GM19035 (cell line): Measurements from ENCODE around the gene EZH1.
"Not testable (repeated sequence)": the region's sequence is repeated elsewhere in the genome, so short reads cannot be mapped to it uniquely, and the experiment has no call there.

Experiments used
- ATAC-seq: cut with Tn5 transposase; IDR thresholded peaks from one replicate; pipeline ENCODE4 v1.9.1; 2021; ENCODE audit not compliant: unreplicated experiment

The EZH1 gene

GRCh38 chr17:42670789-42671657 is 73.8 kb downstream of the EZH1 start:
- ATAC-seq, result no peak

- no peak for ATAC-seq
Observed at GRCh38 chr17:42669977-42670788, 74.7 kb downstream of the EZH1 start.

DNA sequence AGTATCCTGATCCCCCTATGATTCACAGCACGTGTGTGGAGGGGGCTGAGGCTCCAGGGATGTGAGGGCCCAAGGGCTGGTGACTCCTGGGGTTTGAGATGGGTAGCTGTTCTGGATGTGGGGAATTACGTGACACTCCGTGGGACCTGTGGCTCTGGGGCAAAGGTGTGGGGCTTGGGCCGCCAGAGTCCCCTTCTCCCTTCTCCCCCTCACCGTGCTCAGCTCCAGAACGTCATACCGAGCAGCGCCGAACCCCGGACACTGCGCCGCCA is 75.2 kb downstream of the EZH1 start:
- ATAC-seq, result no peak

GRCh38 chr17:42667088-42667951 is 77.5 kb downstream of the EZH1 start:
- no peak for ATAC-seq

DNA sequence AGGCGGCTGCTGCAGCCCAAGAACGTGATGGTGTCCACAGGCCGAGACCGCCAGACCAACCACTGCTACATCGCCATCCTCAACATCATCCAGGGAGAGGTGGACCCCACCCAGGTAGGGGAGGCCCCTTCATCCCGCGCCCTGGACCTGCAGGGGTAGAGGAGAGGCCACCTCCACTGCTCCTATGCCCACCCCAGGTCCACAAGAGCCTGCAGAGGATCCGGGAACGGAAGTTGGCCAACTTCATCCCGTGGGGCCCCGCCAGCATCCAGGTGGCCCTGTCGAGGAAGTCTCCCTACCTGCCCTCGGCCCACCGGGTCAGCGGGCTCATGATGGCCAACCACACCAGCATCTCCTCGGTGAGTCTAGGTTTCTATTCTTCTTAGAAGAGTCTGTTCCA is 78.7 kb downstream of the EZH1 start:
- not testable (repeated sequence) for ATAC-seq

GRCh38 chr17:42665581-42666001 is 79.2 kb downstream of the EZH1 start:
- no peak for ATAC-seq

- ATAC-seq, result no peak
Observed at GRCh38 chr17:42660692-42661345, 84.0 kb downstream of the EZH1 start.

- ATAC-seq, result not testable (repeated sequence)
Observed at GRCh38 chr17:42659932-42660274, 84.9 kb downstream of the EZH1 start.

GRCh38 chr17:42659079-42659931 is 85.5 kb downstream of the EZH1 start, which contains the start of gene TUBG2:
Gene TUBG2, plus strand, starts transcription at chr17:42659284. Its CDS starts 220 bp downstream, at chr17:42659504.
- ATAC-seq, result peak; percentile 41

GRCh38 chr17:42657824-42658588 is 86.8 kb downstream of the EZH1 start:
- no peak for ATAC-seq

DNA sequence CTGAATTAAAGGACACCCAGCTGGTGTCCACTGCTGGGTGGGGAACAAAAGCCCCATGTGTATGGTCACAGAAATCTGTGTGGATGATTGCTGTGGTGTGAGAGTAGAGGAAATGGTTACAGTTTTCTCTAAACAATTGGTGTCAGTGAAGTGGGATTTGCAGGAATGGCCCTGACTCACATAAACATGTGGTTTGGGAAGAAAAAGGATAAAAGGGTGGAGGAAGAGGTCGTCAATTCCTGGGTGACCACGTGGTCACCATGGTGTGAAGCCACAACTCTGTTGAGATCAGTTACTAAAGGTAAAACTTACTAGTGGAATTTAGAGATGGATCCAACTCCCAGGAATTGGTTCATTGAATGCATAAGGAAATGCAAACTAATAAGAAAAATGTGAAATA is 89.3 kb downstream of the EZH1 start:
- ATAC-seq, result no peak

DNA sequence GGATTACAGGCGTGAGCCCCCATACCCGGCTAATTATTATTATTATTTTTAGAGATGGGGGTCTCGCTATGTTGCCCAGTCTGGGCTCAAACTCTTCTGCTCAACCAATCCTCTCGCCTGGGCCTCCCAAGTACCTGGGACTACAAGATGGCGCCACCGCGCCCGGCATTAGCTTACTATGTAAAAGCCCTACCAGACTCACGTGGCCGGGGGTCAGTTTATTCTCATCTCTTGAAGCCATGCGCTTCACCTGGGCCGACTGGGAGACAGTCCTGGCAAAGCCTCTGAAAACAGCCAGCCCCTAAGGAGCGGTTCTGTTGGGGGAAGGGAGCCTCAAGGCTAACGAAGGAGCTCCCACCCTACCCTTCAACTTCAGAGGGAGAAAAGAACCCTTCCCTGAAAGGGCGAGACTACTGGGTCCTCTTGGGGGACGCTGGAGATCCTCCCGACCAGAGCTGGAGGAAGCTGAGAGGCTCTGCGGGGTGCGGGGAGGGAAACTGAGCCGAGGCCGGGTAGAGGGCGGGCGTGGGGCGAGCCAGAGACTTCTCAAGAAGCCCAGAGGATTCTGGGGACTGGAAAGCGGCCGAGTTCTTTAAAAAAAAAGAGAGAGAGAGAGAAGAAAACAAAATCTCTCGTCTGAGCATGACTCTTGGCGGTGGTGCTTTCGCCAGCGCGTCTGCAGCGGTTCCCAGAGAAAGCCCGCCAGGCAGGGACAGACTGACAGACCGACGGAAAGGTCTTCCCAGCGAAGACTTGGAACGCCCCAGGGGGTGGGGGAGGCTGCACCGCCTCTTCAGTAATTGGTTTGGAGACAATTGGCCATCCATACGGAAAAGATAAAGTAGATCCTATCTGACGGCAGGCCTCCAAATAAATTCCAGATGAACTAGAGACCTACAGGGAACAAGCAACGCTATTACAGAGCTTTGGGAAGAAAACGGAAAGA is 91.4 kb downstream of the EZH1 start:
- ATAC-seq, result no peak

GRCh38 chr17:42651392-42651791 is 93.4 kb downstream of the EZH1 start:
- ATAC-seq, result no peak
